Measurements from ENCODE around the gene CNTRL.

DNA sequence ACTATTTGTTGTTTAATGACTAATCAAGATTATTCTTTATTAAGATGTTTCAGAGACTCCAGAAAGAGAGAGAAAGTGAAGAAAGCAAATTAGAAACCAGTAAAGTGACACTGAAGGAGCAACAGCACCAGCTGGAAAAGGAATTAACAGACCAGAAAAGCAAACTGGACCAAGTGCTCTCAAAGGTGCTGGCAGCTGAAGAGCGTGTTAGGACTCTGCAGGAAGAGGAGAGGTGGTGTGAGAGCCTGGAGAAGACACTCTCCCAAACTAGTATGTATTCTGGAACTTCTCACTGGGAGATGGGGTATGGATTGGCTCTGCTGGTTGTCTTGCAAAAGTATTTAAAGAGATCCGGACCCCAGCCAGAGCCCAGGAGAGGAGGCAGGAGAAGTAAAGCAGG, 93.3 kb downstream of the CNTRL start:
- TF ChIP-seq, protein P1, sequence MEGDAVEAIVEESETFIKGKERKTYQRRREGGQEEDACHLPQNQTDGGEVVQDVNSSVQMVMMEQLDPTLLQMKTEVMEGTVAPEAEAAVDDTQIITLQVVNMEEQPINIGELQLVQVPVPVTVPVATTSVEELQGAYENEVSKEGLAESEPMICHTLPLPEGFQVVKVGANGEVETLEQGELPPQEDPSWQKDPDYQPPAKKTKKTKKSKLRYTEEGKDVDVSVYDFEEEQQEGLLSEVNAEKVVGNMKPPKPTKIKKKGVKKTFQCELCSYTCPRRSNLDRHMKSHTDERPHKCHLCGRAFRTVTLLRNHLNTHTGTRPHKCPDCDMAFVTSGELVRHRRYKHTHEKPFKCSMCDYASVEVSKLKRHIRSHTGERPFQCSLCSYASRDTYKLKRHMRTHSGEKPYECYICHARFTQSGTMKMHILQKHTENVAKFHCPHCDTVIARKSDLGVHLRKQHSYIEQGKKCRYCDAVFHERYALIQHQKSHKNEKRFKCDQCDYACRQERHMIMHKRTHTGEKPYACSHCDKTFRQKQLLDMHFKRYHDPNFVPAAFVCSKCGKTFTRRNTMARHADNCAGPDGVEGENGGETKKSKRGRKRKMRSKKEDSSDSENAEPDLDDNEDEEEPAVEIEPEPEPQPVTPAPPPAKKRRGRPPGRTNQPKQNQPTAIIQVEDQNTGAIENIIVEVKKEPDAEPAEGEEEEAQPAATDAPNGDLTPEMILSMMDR (IDR thresholded peaks at IDR 0.05) = no peak
- no peak for TF ChIP-seq EP300 (IDR thresholded peaks at IDR 0.05)

All from tibial nerve (tissue), 4 donors.